GM19397 (cell line): ENCODE measurements around the gene HIP1R.
"Not testable (repeated sequence)": the region's sequence is repeated elsewhere in the genome, so short reads cannot be mapped to it uniquely, and the experiment has no call there.

Source experiments
- ATAC-seq: cut with Tn5 transposase; IDR thresholded peaks from one replicate; pipeline ENCODE4 v1.9.1; 2021; ENCODE audit warnings: mild to moderate bottlenecking, moderate library complexity; ENCODE audit not compliant: unreplicated experiment

HIP1R gene

DNA sequence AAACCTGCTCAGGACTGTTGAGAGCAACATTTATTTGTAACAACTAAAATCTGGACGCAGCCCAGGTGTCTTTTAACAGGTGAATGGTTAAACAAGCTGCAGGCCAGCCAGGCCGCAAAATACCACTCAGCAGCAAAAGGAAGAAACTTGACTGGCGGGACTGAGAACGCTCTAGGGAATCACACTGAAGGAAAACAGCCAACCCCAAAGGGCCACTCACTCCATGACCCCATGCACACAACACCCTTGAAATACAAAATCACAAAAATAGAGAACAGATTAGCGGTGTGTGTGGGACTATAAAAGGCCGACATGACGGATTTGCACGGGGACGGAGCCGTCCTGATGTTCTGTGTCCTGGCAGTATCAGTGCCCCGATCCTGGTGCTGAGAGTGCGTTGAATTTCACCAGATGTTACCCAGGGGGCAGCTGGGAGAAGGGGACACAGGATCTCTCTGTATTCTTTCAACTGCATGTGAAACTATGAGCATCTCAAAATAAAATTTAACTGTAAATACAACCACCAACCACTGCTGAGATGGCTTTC, 37.6 kb downstream of the HIP1R start:
- ATAC-seq = no peak

DNA sequence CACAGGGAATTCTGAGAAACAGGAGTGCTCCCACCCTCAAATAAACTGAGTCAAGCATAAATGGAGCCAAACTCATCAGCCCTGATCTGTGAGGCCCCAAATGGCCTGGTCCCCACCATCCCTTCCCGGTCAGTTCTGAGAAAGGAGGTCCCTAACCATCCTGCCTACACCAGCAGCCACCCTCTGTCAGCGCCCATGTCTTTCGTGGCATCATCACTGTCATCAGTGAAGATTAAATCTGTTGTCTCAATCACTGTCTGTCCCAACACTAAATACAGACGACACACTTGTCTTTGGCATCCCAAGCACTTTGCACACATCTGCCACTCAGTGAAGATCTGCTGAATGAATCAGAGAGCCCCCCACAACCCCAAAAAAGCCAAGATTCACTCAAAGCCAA, 38.3 kb downstream of the HIP1R start:
- no peak for ATAC-seq

DNA sequence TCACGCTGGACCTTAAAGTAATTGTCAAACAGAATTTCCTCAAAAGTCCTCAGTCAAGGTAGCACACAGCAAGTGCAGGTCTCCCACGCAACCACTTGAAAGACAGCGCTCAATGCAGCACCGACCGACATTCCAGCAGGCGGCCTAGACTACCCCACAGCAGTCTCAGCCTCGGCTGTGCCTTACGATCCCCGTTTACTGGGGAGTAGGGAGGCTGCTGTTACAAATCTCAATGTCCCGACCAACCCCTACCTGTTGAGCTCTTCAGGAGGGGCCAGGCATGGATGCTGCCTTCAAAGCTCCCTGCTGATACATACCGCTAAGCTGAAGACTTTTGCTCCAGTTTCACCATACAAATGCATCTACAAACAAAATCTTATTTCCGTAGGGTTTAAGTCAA, 38.8 kb downstream of the HIP1R start:
- no peak for ATAC-seq

- ATAC-seq = no peak
These were observed 40.4 kb downstream of the HIP1R start for GRCh38 chr12:122875590-122876220.

DNA sequence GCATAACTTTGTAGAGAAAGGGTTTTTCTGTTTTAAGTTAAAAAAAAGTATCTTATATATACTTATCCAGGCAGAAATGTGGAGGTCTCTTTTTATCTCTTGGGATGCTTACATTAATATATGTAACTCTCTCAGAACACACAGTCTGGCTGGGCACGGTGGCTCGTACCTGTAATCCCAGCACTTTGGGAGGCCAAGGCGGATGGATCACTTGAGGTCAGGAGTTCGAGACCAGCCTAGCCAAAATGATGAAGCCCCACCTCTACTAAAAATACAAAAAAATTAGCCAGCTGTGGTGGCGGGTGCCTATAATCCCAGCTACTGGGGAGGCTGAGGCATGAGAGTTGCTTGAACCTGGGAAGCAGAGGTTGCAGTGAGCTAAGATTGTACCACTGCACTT, 41.0 kb downstream of the HIP1R start:
- not testable (repeated sequence) for ATAC-seq

- ATAC-seq = no peak
These were observed 41.5 kb downstream of the HIP1R start for GRCh38 chr12:122876731-122877130.

GRCh38 chr12:122878780-122879612, 43.7 kb downstream of the HIP1R start:
- ATAC-seq = no peak

DNA sequence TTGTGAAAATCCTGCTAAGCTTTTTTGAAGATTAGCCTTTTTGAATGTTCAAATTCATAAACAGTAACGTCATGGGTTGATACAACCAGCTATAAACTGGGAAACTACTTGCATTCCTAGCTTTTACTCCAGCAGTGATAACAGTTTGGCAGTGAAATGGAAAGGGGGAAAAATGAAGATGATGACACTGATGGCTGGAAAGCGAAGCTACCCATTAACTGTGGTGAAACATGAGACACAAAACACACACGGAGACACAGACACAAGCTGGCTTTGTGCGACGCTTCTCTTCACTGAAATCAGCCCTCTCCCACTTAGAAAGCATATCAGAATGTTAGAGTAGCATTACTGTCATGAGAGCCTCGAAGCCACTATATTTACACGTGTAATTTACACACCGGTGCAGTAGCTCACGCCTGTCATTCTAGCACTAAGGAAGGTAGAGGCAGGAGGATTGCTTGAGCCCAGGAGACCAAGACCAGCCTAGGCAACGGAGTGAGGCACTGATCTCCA, 45.0 kb downstream of the HIP1R start:
- ATAC-seq = no peak

- no peak for ATAC-seq
These were observed 45.4 kb downstream of the HIP1R start for GRCh38 chr12:122880668-122881067.

GRCh38 chr12:122882908-122883558, 47.8 kb downstream of the HIP1R start:
- no peak for ATAC-seq

DNA sequence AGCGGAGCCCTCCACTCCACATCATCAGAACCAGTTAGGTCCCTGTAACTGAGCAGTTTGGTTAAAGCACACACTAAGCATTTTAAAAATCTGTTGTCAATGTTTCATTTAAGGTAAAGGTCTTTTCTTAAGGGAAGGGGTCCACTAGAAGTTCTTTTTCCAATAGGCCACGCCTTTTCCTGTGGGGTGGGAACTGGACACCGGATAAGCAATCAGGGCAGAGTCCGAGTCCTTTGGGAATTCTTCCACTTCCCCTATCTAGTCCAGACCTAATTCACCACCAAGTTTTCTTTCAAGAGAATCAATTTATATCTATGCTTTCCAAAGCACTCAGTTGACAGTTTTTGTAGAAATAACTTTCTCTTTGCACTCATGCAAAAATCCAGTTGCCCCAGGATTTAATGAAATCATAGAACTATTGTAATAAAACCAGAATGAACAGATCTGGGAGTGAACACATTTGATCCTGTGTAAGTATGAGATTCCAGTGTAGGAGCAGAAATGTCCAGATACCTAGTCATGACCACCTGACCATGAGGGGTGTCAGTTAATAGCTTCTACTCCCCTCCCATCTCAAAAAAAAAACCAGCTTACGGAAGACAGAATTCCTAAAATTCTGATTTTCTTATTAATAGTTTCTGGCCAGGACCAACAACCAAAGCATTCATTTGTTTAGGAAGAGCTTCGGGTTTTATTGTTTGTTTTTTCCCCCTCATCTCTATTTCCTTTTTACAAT, 49.0 kb downstream of the HIP1R start:
- no peak for ATAC-seq

DNA sequence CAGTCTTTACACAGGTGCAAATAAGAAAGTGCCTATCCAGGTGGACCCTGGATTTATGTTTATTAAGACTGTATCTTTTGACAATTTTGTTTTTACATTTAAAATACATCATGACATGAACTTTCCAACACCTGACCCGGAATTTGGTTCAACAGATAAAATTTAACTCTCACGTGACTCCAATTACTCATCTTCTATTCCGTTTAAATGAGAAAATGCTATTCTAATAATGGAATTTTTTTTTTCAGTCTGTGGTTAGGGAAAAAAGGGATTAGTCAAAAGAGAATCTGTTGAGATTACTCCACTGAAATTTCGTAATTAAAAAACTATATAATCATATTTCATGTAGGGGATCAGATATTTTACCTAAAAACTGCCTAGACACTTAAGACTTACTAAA, 49.6 kb downstream of the HIP1R start:
- no peak for ATAC-seq

GRCh38 chr12:122886161-122886560, 50.9 kb downstream of the HIP1R start:
- ATAC-seq = no peak

- peak; percentile 87 for ATAC-seq
These were observed 51.9 kb downstream of the HIP1R start for GRCh38 chr12:122886851-122887818.

GRCh38 chr12:122887819-122888212, 52.6 kb downstream of the HIP1R start:
- ATAC-seq = peak; percentile 21

DNA sequence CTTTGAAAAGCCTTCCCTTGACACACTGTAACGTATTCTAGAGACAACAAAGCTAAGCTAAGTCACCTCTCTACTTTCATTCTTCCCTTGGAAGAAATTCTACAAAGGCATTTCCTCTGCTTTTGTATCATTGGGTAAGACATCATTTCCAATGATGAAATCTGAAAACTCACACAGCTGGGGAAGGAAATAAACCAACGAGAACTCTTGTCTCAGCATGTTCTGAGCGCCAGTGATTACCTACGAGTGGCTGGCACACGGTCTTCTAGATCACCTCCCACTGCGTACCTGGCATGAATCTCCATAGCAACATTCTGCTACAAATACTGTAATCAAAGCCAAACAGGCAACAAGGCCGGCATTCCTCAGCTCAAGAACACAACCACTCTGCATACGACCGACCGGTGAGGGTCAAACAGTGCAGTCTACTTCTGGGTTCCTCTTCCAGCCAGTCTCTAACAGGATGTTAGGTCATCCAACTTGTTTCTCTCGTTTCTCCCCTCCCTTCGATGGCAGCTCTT, 53.0 kb downstream of the HIP1R start:
- no peak for ATAC-seq

- ATAC-seq = no peak
These were observed 54.7 kb downstream of the HIP1R start for GRCh38 chr12:122889761-122890520.

DNA sequence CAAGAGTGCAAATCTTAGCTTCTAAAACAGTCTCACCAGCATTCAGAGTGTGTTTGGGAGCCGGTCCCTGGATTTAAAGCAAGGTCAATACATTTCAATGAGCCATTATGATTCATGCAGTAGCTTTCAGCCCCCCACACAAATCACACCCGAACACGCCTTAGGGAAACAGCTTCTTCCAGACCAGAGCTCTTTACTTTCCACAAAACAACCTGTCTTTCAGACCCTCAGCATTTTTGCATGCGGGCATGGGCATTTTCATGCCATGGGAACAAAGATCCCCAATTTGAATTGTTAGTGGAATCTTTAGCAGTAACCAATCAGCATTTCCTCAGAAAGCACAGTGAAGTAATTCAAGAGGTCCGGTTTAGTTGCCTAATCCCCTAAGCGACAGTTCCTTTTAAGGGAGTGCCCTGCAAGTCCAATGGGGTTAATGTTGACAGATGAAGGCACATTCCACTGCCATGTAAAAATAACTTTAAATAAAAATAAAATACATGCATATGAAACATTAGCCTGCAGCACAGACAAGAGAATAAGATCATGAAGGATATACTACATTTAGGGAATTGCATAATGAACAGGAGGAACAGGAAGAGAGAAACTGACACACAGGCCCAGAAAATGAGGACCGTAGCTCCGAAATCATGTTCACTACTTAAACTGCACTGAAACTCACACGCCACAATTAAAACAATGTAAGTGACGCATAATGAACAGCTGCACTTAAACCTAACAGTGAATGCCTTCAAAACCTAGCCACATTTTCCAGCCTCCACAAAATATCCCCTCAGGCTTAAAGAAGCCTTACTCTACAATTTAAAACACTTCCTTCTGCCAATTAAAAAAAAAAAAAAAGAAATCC, 56.6 kb downstream of the HIP1R start:
- no peak for ATAC-seq
